ENCODE results near the gene DLL3.

DNA sequence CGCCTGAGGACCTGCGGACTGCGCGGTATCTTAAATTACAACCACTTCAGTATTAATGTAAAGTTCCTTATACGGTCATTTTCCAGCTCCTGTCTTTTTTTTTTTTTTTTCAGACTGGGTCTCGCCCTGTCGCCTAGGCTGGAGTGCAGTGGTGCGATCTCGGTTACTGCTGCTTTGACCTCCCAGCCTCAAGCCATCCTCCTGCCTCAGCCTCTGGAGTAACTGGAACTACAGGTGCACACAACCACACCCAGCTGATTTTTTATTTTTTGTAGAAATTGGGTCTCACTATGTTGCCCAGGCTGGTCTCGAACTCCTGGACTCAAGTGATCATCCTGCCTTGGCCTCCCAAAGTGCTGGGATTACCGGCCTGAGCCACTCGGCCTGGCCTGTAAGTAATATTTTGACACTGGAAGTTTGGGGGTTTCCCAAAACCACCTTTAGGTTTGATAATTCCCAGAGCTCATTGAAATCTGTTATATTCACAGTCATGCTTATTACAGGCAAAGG is 34.3 kb downstream of the DLL3 start:
- no peak for TF ChIP-seq EZH2 (IDR thresholded peaks at IDR 0.05; ENCODE audit: borderline replicate concordance, insufficient read depth, low read depth, low read length, poor library complexity, severe bottlenecking)
- TF ChIP-seq, protein P1, sequence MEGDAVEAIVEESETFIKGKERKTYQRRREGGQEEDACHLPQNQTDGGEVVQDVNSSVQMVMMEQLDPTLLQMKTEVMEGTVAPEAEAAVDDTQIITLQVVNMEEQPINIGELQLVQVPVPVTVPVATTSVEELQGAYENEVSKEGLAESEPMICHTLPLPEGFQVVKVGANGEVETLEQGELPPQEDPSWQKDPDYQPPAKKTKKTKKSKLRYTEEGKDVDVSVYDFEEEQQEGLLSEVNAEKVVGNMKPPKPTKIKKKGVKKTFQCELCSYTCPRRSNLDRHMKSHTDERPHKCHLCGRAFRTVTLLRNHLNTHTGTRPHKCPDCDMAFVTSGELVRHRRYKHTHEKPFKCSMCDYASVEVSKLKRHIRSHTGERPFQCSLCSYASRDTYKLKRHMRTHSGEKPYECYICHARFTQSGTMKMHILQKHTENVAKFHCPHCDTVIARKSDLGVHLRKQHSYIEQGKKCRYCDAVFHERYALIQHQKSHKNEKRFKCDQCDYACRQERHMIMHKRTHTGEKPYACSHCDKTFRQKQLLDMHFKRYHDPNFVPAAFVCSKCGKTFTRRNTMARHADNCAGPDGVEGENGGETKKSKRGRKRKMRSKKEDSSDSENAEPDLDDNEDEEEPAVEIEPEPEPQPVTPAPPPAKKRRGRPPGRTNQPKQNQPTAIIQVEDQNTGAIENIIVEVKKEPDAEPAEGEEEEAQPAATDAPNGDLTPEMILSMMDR (IDR thresholded peaks at IDR 0.05), result peak; percentile 53

Data from B cell (primary cell).